NCI-H2107 (cell line): ENCODE measurements around the gene RBM12.

Experiments used
- DNase-seq: peaks from one replicate; lab custom pipeline; 2025; lab: John Stamatoyannopoulos, UW

RBM12 gene

GRCh38 chr20:35600176-35600992 is 64.3 kb downstream of the RBM12 start:
- no peak for DNase-seq

- DNase-seq: no peak
These were observed 65.0 kb downstream of the RBM12 start for GRCh38 chr20:35599776-35600120.
